HG03159 (cell line): ENCODE results near the gene EML2.
A peak's percentile ranks its signal among the peaks of the same experiment; 100 is the strongest.
"Not testable (repeated sequence)": the region's sequence is repeated elsewhere in the genome, so short reads cannot be mapped to it uniquely, and the experiment has no call there.

Experiments
- ATAC-seq: cut with Tn5 transposase; IDR thresholded peaks from one replicate; pipeline ENCODE4 v1.9.1; 2021; ENCODE audit warnings: mild to moderate bottlenecking, moderate library complexity; ENCODE audit not compliant: unreplicated experiment

The EML2 gene

DNA sequence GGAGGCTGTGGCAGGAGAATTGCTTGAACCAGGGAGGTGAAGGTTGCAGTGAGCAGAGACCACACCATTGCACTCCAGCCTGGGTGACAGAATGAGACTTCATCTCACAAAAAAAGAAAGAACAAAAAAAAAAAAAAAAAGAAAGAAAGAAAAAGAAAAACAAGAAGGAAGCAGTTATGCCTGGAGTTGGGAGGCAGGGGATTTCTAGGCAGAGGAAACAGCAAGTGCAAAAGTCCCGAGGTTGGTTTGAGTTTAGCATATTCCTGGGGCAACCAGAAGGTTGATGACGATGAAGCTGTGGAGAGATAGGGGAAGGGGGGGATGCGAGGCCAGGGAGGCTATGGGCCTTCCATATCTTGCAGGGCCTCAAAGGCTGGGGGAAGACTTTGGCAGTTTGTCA, 11.5 kb upstream of the EML2 start:
- no peak for ATAC-seq

- ATAC-seq = no peak
Observed at GRCh38 chr19:45646345-45646698, 7.1 kb upstream of the EML2 start.

DNA sequence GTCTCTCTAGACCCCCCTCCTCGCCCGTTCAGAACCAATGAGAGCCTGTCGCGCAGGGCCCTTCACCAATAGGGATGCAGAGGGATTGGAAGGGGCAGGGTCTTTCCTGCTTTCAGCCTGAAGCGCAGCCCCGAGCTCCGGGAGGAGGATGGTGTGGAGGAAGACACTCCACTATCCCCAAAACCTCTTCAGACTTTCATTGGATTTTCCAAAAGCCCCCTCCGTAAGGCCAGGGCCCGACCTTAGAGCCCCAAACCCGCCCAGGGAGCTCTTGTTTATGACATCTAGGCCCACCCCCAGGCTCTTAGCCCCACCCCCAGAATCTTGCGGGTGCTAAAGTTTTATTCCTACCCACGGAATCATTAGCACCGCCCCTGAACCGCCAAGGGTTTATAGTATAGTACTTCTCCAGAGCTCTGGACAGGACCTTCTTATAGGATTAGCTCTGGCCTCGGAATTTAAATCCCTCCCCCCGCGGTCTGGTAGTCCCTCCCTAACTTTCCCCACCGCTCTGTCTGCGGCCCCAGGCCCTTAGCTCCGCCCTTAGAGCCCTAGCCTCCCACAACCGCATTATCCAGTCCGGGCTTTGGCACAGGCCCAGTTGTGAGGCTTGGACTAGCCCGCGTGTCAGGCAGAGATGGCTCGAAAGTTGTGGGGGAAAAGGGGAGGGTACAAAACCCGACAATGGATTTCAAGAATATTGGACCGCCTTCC, 6.6 kb upstream of the EML2 start:
- peak; percentile 25 for ATAC-seq

DNA sequence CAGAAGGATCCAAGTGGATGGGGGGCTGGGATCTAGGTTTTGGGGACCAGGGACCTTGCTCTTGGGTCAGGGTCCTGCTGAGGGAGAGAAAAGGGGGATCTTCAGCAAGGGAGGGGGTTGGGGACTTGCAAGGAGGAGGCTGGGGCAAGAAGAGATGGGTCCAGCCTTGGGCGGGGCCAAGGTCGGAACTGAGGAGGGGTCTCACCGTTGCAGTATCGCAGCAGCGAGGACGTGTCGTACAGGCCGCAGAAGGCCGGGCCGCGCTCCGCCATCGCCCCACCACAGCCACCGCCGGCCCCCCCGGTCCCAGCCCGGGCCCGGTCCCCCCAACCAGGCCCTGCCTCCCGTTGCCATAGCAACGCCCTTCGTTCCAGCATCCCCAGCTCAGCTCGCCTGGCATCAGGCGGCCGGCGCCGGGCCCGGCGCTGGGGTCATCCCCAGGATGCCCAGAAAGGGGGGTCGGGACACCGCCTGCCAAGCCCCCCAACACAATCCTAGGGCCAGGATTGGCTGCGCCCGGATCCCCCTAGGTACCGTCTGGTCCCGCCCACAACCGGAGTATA, 6.0 kb upstream of the EML2 start:
- no peak for ATAC-seq

DNA sequence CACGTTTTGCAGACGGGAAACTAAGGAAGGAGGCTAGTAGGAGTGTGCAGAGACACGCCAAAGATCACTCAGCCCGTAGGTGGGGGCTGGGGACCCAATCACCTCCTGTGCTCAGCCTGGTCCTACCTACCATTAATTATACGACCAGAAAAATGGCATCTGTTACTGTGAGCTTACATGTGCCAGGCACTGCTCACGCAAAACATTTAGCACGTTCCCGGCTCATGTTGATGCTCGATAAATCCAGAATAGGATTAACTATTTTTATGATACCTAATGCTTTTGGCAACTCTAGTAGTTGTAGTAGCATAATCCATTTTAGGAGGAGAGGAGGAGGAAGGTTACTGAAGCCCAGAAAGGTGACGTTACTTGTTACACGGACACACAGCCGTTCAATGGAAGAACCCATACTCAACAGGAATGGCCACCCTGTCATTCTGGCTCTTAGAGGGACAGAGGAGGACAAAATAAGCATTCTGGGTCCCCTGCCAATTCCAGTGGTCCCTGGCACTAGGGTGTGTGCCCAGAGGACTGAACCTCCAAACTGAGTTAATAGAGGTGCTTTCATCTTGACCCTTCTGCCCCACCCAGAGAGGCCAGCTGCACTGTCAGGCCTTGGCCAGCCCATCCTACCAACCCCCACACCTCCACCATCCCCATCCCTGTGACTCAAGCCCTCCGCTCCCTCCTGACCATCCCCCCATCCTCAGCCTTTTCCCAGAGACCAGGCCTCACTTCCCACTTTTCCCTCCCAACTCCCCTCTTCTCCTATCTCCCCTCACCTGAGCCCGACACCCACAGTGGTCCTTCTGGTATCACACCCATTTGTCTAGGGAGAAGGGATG, 5.0 kb upstream of the EML2 start:
- no peak for ATAC-seq

GRCh38 chr19:45643024-45643926, 4.1 kb upstream of the EML2 start:
- ATAC-seq = no peak

DNA sequence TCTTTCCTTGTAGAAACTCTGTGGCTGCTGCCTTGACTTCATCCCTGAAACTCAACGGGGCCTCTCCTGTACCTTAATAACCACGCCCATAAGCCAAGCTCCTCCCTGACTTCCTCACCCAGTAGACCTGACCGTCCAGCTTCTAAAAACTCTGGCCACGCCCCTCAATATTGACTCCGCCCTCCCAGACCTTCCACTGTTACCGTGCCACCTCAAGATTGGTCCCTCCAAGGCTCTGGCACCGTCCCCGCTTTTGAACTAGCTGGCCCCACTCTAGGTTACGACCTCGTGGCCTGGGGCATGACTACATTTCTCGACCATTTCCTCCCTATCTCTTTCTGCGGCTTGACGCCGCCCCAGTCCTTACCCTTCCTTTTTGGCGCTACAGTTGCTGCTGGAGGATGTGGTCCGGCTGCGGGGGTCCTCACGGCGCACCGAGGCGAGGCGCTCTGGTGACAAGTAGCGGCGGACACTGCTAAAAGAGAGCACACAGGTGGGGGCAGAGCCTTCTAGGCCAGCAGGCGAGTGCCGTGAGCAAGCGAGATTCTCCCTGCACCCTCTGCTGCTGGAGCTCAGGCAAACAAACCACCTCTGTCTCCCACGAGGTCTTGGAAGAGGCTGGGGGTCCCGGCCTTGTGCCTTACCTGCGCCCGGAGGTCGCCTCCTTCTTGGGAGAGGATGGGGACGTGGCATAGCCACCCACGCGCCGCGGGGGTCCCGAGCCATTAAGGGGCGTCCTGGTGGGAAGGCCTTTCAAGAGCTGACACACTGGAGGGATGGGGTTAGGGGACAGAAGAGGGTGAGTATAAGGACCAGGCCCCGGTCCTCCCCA, 2.3 kb upstream of the EML2 start:
- ATAC-seq = peak; percentile 38

DNA sequence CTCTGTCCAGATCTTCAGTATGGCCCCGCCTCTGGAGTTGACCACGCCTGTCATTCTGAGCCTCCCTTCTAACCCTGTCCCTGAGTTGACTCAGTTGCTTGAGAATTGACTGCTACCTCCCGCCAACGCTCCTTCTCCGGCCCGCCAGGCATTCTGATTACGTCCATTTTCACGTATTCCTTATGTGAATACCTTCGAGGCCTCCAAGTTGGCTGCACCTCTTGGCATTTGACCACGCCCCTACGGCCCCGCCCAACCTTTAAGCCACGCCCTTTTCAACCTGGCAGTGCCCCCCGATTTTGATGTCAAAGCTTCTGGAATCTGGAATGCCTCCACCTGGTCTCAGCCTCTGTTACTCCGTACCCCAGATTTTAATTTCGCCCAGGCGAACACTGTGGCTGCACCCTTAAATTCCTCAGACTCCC, 1.7 kb upstream of the EML2 start:
- ATAC-seq = no peak

GRCh38 chr19:45637890-45638667, 1.1 kb downstream of the EML2 start:
- ATAC-seq = no peak

DNA sequence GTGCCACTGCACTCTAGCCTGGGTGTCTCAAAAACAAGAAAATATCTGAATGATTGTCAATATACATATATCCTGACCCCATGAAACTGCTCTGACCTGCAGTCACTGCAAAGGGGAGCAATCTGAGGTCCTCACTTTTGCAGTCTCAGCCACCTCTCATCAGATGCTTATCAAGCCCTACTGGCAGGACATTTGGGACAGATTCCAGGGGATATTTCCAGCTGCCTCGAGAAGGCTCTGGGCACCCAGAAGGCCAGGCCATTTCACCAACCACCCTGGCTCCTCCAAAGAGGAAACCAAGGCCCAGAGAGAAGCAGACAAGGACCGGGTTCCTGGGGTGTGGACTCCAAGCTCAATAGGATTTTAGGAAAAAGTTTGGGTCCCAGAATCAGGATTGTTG, 2.3 kb downstream of the EML2 start:
- ATAC-seq = no peak

- no peak for ATAC-seq
Observed at GRCh38 chr19:45636275-45636674, 2.9 kb downstream of the EML2 start.

- no peak for ATAC-seq
Observed at GRCh38 chr19:45632468-45633196, 6.6 kb downstream of the EML2 start.

DNA sequence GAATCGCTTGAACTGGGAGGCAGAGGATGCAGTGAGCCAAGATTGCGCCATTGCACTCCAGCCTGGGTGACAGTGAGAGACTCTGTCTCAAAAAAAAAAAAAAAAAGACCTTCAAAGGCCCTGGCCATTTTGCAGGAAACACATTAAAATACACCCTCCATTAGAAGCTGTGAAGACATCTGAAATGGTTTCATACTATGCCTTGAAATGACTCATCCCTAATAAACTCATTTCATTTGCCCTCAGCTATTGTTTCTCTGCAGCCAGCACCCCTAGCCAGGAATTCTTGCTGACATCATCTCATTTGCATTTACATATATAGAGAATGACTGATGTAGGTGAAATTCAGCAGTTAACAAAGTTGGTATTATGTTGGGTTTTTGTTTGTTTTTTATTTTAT, 8.7 kb downstream of the EML2 start:
- no peak for ATAC-seq

DNA sequence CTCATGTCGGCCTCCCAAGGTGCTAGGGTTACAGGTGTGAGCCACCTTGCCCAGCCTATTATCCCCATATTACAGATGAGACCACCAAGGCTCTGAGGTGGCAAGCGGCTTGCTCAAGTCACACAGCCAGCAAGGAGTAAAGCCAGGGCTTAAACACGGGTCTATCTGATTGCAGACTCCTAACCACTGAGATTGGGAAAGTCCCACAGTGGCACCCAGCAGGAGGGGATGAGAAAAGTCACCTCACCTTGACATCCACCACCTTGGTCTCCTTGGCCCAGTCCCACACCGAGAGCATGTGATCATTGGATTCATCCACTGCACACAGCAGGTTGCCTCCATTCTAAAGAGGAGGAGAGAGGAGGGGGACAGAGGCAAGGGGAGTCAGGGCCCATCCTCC, 9.5 kb downstream of the EML2 start:
- ATAC-seq = no peak

DNA sequence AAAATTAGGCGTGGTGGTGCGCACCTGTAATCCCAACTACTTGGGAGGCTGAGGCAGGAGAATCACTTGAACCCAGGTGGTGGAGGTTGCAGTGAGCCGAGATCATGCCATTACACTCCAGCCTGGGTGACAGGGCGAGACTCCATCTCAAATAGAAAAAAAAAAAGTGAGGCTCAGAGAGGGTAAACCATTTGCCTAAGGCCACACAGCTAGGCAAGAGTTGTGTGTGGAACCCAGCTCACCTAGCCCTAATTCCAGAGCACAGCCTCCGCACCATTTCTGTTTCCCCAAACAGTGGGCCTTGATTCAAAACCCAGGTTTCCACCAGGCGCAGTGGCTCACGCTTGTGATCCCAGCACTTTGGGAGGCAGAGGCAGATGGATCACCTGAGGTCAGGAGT, 11.0 kb downstream of the EML2 start:
- ATAC-seq = not testable (repeated sequence)

- ATAC-seq = no peak
Observed at GRCh38 chr19:45623984-45624383, 15.2 kb downstream of the EML2 start.

GRCh38 chr19:45621976-45622503, 17.2 kb downstream of the EML2 start:
- ATAC-seq = no peak

- no peak for ATAC-seq
Observed at GRCh38 chr19:45621389-45621788, 17.8 kb downstream of the EML2 start.

DNA sequence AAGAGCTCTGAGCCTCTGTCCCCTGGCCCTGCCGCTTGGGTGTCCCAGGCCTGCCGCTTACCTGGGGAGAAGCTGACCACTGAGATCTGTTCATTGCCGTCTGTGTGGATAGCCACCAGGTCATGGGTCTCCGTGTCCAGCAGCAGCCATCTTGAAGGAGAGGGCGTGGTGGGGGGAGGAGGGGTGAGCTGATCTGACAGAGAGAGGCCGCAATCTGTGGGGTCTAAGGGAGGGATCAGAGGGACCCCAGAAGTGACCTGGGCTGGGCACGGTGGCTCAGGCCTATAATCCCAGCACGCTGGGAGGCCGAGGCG, 22.5 kb downstream of the EML2 start:
- no peak for ATAC-seq
